SK-N-MC (cell line): ENCODE measurements around the gene CPT1B.

Experiments
- DNase-seq: peaks from one replicate; pipeline ENCODE4 v3.0.0-alpha.2; 2011; ENCODE audit warnings: low read depth, low spot score
- H3K27ac ChIP-seq: fragments of 200-600 bp; sonication (generic); 2 replicates; pipeline ENCODE4 v1.5.1; 2016; ENCODE audit warnings: mixed run types
- H3K36me3 ChIP-seq: fragments of 200-600 bp; sonication (generic); 2 replicates; pipeline ENCODE4 v1.6.1; 2017; ENCODE audit warnings: antibody characterized with exemption, low read length, mixed read lengths; ENCODE audit not compliant: insufficient read depth
- H3K4me3 ChIP-seq: fragments of 200-600 bp; sonication (generic); 2 replicates; pipeline ENCODE4 v1.5.1; 2016
- H3K9ac ChIP-seq: fragments of 200-600 bp; sonication (generic); 2 replicates; pipeline ENCODE4 v1.8.0; 2017; ENCODE audit warnings: mixed run types, mixed read lengths; ENCODE audit not compliant: insufficient read length
- H3K9me3 ChIP-seq: fragments of 200-600 bp; sonication (generic); 2 replicates; pipeline ENCODE4 v1.6.1; 2017; ENCODE audit warnings: low read depth, mild to moderate bottlenecking, antibody characterized with exemption, low read length, moderate library complexity, mixed read lengths
- EZH2 ChIP-seq: fragments of 200-600 bp; sonication (generic); IDR thresholded peaks from one replicate; pipeline ENCODE4 v1.6.1; 2017; ENCODE audit warnings: antibody characterized with exemption
- FOXP2 ChIP-seq: optimal IDR thresholded peaks from 2 replicates; pipeline ENCODE3; 2011; ENCODE audit warnings: mild to moderate bottlenecking, moderate library complexity; ENCODE audit not compliant: insufficient read depth; ENCODE audit errors: extremely low read length, control extremely low read depth
- POLR2AphosphoS5 ChIP-seq: IDR thresholded peaks from 2 replicates; pipeline ENCODE4 v1.6.1; 2012; ENCODE audit warnings: mild to moderate bottlenecking, low read depth, low read length, borderline replicate concordance

Gene CPT1B

GRCh38 chr22:50584106-50585096 is 6.2 kb upstream of the CPT1B start:
- H3K36me3 ChIP-seq, result no peaks in the 10 kb centered on the region
- TF ChIP-seq EZH2, result no peak
- no peak for TF ChIP-seq FOXP2
- TF ChIP-seq POLR2AphosphoS5, result no peak
- peak overlapping the region; percentile 99; the same call in 1 of the 2 replicates for H3K4me3 ChIP-seq
- H3K27ac ChIP-seq, result no peak overlapping the region
- no peak for DNase-seq
- H3K9ac ChIP-seq, result peak overlapping the region; percentile 85
- no peaks in the 10 kb centered on the region for H3K9me3 ChIP-seq

- Histone ChIP-seq H3K9ac (peak overlapping the region; percentile 85), H3K9me3 (no peaks in the 10 kb centered on the region), H3K27ac (no peak overlapping the region), H3K36me3 (no peaks in the 10 kb centered on the region), H3K4me3 (peak overlapping the region; percentile 99)
- no peak for DNase-seq
- no peak for TF ChIP-seq POLR2AphosphoS5
- no peak for TF ChIP-seq EZH2
- no peak for TF ChIP-seq FOXP2
Observed at GRCh38 chr22:50583294-50583861, 5.2 kb upstream of the CPT1B start.

- Histone ChIP-seq H3K36me3 (no peaks in the 10 kb centered on the region), H3K9me3 (no peaks in the 10 kb centered on the region), H3K27ac (peak within 1 kb of the TSS; percentile 87), H3K4me3 (peak within 1 kb of the TSS; percentile 99), H3K9ac (peak within 1 kb of the TSS; percentile 98)
- TF ChIP-seq EZH2 (no peak), POLR2AphosphoS5 (peak; percentile 78), FOXP2 (peak; percentile 77)
- peak; percentile 70 for DNase-seq
Observed at GRCh38 chr22:50582493-50583293, 4.5 kb upstream of the CPT1B start, which contains the start of gene CHKB. TSS of gene CHKB (minus strand) at chr22:50582849. CDS start at chr22:50582781, 68 bp downstream.

GRCh38 chr22:50581950-50582492 is 3.8 kb upstream of the CPT1B start:
- no peak for DNase-seq
- H3K27ac ChIP-seq, result peak overlapping the region; percentile 87; the same call in 1 of the 2 replicates

GRCh38 chr22:50581031-50581949 is 3.1 kb upstream of the CPT1B start:
- Histone ChIP-seq H3K9me3 (no peaks in the 10 kb centered on the region), H3K4me3 (peak overlapping the region; percentile 99), H3K36me3 (no peaks in the 10 kb centered on the region), H3K27ac (no peak overlapping the region), H3K9ac (peak overlapping the region; percentile 98)
- TF ChIP-seq FOXP2 (no peak), EZH2 (no peak), POLR2AphosphoS5 (no peak)
- DNase-seq, result no peak

More at GRCh38 chr22:50581950-50582492, 3.8 kb upstream of the CPT1B start:
- peak overlapping the region; percentile 98 for H3K9ac ChIP-seq
- no peaks in the 10 kb centered on the region for H3K36me3 ChIP-seq
- no peaks in the 10 kb centered on the region for H3K9me3 ChIP-seq
- peak overlapping the region; percentile 99 for H3K4me3 ChIP-seq
- TF ChIP-seq FOXP2, result no peak
- no peak for TF ChIP-seq EZH2
- no peak for TF ChIP-seq POLR2AphosphoS5

GRCh38 chr22:50579752-50580151 is 1.5 kb upstream of the CPT1B start:
- TF ChIP-seq POLR2AphosphoS5 (no peak), EZH2 (no peak), FOXP2 (no peak)
- no peaks in the 10 kb centered on the region for H3K9me3 ChIP-seq
- H3K4me3 ChIP-seq, result no peak overlapping the region
- DNase-seq, result no peak
- no peak overlapping the region for H3K9ac ChIP-seq
- H3K36me3 ChIP-seq, result no peaks in the 10 kb centered on the region
- H3K27ac ChIP-seq, result no peak overlapping the region
